Stimulated activated CD8-positive, alpha-beta memory T cell treated with anti-CD3 and anti-CD28 coated beads, Interleukin-2, amount 100 ng/mL, for 1 hour (primary cell): ENCODE measurements around the gene ADAMTS16.

Experiments used
- DNase-seq, 2 donors: peaks; one replicate each; pipeline ENCODE4 v3.0.0-alpha.2; 2020; ENCODE audit warnings: low read depth in 2 of 2

ADAMTS16 gene

DNA sequence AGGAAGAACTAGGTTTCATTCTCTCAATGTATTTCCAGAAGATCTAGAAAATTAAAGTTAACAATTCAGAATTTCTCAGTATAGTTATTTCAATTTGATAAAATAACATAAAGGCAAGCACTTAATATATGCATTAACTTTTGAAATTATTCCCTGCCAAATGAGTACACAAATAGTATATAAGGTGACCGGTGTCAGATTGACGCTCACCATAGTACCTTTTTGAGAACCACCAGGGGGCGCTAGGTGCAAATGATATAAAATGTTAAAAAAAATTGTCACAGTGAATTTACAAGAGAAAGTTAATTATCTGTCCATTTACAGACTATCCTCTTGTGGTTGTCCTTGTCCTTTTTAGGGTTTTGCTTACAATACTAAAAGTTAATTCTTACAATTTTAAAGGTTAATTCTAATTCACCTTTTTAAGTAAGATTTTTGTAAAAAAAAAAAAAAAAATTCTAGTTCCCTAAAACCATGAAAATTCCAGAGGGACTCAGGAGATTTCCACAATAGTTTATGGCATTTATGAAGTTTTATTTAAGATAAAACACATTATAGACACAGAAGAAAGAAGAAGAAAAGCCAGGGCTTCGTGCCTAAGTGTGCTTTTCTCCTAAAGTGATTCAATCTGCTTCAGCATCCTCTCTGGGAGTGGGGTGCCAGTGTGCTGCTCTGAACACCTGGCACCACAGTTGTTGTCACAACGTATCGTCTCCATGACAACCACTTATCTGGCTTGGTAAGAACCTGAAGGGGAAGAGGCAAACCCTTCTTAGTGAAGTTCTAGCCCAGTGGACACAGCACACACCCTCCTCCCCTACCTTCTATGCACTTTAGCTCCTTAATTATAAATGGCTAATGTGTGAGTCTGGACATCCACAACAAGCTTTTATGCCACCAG, 1.7 kb downstream of the ADAMTS16 start:
- peak in 1 of 2 donors; percentile 19 for DNase-seq

GRCh38 chr5:5144441-5144840, 4.3 kb downstream of the ADAMTS16 start:
- DNase-seq: no peak

- no peak for DNase-seq
Measured at GRCh38 chr5:5145651-5146529, 5.8 kb downstream of the ADAMTS16 start.

DNA sequence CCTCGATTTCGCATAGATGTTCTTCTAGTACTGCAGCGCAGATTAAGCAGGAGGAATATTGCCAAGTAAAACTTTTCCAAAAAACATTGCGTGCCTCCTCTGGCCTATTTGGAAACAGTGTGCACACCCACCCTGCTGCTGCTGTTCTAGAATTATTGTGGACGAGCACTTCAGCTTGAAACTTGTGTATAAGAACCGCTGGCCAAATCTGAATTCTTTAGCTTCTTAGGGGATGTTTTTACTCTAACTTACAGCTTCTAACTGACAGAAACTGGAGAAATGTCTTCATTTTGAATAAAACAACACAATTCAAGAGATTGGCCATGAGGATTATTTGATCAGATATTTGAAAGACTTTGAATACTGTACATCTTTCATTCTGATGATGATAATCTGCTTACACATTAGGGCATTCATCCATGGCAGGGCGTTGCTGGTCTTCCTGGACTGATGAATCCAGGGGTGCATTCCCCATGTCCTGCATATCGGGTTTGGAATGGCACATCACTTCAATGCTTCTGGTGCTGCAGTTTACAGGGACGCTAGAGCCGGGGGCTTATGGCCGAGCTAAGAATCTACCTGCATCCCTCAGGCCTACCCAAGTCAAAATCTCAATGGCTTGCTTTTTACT, 6.5 kb downstream of the ADAMTS16 start:
- no peak for DNase-seq

DNA sequence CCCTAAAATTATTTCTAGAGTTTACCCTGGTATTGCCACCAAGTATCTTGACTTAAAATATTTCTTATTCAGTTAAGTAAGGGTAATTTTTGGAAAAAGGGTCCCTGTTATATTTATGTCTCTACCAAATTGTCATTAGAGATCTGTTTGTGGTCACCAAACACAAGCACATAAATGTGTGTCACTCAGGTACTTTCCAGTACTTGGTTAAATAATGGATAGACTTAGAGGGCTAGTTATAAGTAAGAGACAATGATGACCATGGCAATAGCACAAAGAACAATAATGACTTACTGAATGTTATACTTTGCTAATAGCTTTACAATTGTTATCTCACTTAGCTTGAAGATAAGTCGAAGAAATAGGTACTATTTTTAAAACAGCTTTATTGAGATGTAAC, 9.0 kb downstream of the ADAMTS16 start:
- DNase-seq: no peak

GRCh38 chr5:5150667-5151066, 10.5 kb downstream of the ADAMTS16 start:
- no peak for DNase-seq

DNA sequence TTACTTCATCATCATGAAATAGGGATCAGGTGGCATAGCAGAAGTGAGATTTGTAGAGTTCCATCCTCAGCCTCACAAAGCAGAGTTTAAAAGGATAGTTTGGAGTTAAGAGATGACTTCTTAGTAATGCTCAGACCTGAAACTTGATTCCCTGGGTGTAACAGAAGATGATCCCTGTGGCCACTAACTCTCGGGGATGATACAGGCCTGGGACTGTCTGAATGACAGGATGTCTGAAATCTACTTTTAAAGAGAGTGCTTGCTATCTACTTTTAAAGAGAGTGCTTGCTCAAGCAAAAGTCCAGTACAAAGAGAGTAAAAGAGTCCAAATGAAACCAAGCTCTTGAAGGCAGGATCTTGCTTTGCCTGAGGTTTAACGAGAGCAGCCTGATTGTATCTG, 14.6 kb downstream of the ADAMTS16 start:
- no peak for DNase-seq

DNA sequence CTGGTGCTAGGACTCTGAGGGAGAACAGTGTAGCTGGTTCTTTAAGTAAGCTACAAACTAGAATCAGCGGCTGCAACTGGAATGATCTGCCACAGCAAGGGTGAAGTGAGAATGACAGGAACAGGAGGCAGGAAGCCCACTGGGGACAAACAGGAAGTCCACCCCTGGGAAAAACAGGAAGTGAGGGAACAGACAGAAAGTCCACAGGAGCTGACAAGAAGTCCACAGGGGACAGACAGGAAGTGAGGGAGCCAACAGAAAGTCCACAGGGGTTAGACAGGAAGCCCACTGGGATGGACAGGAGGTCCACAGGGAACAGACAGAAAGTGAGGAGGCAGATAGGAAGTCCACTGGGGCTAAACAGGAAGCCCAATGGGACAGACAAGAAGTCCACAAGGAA, 15.5 kb downstream of the ADAMTS16 start:
- DNase-seq: no peak

- DNase-seq: no peak
Measured at GRCh38 chr5:5156471-5157082, 16.4 kb downstream of the ADAMTS16 start.

GRCh38 chr5:5158472-5158895, 18.4 kb downstream of the ADAMTS16 start:
- DNase-seq: no peak

- DNase-seq: no peak
Measured at GRCh38 chr5:5159282-5160103, 19.4 kb downstream of the ADAMTS16 start.

- no peak for DNase-seq
Measured at GRCh38 chr5:5164163-5164562, 24.0 kb downstream of the ADAMTS16 start.

DNA sequence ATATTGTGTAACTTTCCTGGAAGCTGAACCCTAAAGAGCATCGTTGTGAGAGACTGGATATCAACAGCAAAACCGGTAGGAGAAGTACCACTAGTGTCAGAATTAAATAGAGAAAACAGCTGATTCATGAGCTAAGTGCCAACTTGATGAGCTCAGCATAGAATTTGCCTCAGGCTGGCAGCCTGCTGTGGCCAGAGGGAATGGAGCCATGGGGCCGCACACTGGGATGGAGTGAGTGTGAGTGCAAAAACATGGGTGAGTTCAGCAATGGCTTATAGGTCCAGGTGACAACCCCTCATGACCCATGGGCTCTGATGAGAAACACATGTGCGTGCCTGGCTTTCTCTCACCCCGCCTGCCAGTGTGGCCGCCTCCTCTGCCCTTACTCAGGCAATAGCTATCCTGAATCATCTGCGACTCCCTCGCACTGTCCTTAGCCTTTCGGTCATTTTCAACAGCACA, 25.4 kb downstream of the ADAMTS16 start:
- DNase-seq: no peak

DNA sequence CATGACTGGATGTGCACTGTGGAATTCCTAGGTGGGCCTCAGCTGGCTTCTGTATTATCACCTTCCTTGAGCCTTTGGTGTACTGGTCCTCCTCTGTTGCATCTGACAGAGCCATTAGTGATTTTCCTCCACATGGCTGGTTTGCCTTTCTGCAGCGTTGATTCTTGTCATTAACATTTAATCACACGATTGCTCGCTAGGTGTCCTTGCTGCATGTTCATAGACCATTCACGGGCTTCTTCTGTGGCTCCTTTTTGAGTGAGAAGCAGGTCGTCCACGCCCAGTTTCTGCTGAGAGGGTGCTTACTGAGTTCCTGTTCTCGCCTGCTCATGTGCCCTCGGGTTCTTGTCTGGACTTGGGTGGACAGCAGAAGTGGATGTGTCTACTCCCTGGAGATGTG, 29.3 kb downstream of the ADAMTS16 start:
- DNase-seq: no peak

- DNase-seq: no peak
Measured at GRCh38 chr5:5178136-5178535, 38.0 kb downstream of the ADAMTS16 start.

DNA sequence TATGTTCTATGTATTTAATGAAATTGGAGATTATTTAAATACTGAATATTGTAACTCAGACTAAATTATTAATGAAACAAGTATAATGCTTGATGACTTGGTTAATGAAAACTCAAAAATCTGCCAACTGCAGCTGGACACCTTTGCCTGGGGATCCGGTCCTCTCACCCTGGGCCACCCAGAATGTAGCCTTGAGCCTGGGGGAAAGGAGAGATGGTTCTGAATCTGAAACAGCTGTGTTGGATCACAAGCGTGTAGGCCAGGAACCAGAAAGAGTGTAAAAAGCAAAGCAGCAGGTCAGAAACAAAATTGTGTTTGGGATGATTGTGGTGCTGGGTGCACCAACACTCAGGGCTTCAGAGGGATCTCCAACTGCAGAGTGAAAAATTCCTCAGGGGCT, 38.5 kb downstream of the ADAMTS16 start:
- no peak for DNase-seq

GRCh38 chr5:5179079-5179478, 38.9 kb downstream of the ADAMTS16 start:
- DNase-seq: no peak

DNA sequence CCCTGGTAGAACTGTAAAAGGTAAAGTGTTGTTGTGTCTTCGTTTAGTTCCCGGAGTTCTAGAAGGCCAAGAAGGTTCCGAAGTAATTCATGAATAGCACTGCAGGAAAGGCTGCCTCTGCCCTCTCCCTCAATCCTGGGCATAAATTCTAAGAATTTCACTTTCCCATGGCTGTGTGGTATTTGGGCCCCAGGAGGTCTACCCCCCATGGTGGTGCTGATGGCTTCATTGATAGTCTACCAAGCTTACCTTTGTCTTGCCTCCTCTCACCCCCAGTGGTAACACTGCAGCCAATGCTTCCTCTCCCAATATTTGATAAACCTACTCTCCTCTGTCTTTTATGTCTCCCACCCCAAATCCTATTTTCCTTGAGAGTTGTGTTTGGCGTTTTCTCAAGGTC, 39.5 kb downstream of the ADAMTS16 start:
- DNase-seq: no peak

DNA sequence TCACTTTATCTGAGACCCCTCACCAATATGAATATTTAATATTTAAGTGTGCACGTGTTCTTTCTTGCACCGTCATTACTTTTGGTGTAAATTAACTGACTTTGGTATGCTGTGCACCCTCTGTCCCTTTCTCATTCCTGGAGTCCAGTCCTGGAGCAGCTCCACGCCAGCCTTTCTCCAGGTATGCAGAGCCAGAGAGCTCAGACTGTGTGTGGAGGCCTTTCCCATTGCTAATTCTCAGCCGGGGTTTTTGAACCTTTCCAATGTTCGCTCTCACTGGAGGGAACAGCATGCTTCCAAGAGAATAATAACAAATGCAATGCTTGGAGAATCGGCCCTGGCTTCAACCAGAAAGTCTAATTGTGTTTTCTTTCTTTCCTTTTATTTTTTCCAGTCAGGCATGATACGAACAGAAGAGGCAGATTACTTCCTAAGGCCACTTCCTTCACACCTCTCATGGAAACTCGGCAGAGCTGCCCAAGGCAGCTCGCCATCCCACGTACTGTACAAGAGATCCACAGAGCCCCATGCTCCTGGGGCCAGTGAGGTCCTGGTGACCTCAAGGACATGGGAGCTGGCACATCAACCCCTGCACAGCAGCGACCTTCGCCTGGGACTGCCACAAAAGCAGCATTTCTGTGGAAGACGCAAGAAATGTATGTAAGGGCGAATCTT, 41.7 kb downstream of the ADAMTS16 start:
- no peak for DNase-seq

- no peak for DNase-seq
Measured at GRCh38 chr5:5182508-5183188, 42.5 kb downstream of the ADAMTS16 start.
